K562 (cell line): ENCODE results near the gene ACOT9. TPM values are rescaled to one million over a fixed set of nuclear protein-coding genes. Genes with fewer than 3 reads are reported as not detected.

Experiments
- ATAC-seq: fragments of 200-7000 bp; cut with Tn5 transposase; 3 replicates; pipeline ENCODE4 v1.9.1; 2020; ENCODE audit warnings: moderate library complexity
- BruUV-seq: library from RNA; stranded (reverse); fragments of 400-500 nt; replicated peaks from 2 replicates; lab custom pipeline; 2021; lab: Mats Ljungman, UMichigan
- CTCF ChIA-PET: fragments of 300-600 bp; formaldehyde crosslinking; extraction: SDS; loops from one replicate; lab custom pipeline; 2021; ENCODE audit warnings: low intra/inter-chr PET ratio; lab: Yijun Ruan, JAX
- POLR2A ChIA-PET: fragments of 300-600, 350-650 bp; sonication (Branson Sonifier 250); formaldehyde crosslinking; extraction: SDS; loops from one replicate; lab custom pipeline; 2021; ENCODE audit warnings: antibody characterized with exemption, inconsistent platforms; lab: Yijun Ruan, JAX
- DNase-seq, 4 experiments: peaks; one replicate each; pipeline versions ENCODE4 v3.0.0 to v3.0.0-alpha.2; 2011 to 2018; ENCODE audit warnings: low spot score in 3 of 4, mixed read lengths in 3 of 4; ENCODE audit errors: extremely low read depth in 1 of 4
- FAIRE-seq: peaks from 2 replicates; lab custom pipeline; 2011; peaks lifted over from hg19 to GRCh38; lab: Jason Lieb, UNC
- H2AFZ ChIP-seq: 2 replicates; pipeline ENCODE4 v1.6.0; 2011; ENCODE audit warnings: low read depth, low read length, control low read depth, inconsistent platforms
- H3K27ac ChIP-seq: fragments of 200-600 bp; 3 replicates; pipeline ENCODE4 v1.8.0; 2011; ENCODE audit warnings: low read depth, mild to moderate bottlenecking, control low read depth, inconsistent platforms, low read length, moderate library complexity, mixed read lengths; ENCODE audit errors: extremely low read depth
- H3K27me3 ChIP-seq, 2 experiments: fragments of 300-600 bp in 1 of 2; 2 replicates in 1 of 2; 3 replicates in 1 of 2; pipeline versions ENCODE4 v1.6.0 to v1.8.0; 2011; ENCODE audit warnings: inconsistent platforms in 2 of 2, low read length in 2 of 2, mild to moderate bottlenecking in 1 of 2, mixed read lengths in 1 of 2, moderate library complexity in 1 of 2; ENCODE audit not compliant: control insufficient read depth in 2 of 2, insufficient read depth in 2 of 2
- H3K36me3 ChIP-seq: fragments of 300-600 bp; 3 replicates; pipeline ENCODE4 v1.8.0; 2011; ENCODE audit warnings: mild to moderate bottlenecking, low read length, inconsistent platforms; ENCODE audit not compliant: control insufficient read depth, insufficient read depth
- H3K4me1 ChIP-seq, 2 experiments: fragments of 200-600 bp in 1 of 2; replicated peaks in 1 of 2; 2 replicates in 1 of 2; 3 replicates in 1 of 2; pipeline versions ENCODE4 v1.5.1 to v1.8.0; 2011; ENCODE audit warnings: inconsistent platforms in 2 of 2, low read length in 2 of 2, mild to moderate bottlenecking in 1 of 2, mixed read lengths in 1 of 2, moderate library complexity in 1 of 2; ENCODE audit not compliant: control insufficient read depth in 2 of 2, insufficient read depth in 2 of 2
- H3K4me2 ChIP-seq: 2 replicates; pipeline ENCODE4 v1.6.1; 2011; ENCODE audit warnings: low read length, control low read depth, inconsistent platforms, mixed read lengths; ENCODE audit not compliant: insufficient read depth
- H3K4me3 ChIP-seq: fragments of 200-600 bp; sonication (generic), shearing (Covaris generic); 2 replicates; pipeline ENCODE4 v1.5.1; 2016; ENCODE audit warnings: control low read depth, inconsistent platforms
- H3K79me2 ChIP-seq: fragments of 200-600 bp; 3 replicates; pipeline ENCODE4 v1.8.0; 2011; ENCODE audit warnings: low read length, inconsistent platforms; ENCODE audit not compliant: control insufficient read depth, insufficient read depth
- H3K9ac ChIP-seq, 2 experiments: 2 replicates each; pipeline versions ENCODE4 v1.6.0 to v1.6.1; 2011; ENCODE audit warnings: low read depth in 2 of 2, low read length in 2 of 2, control low read depth in 1 of 2, inconsistent platforms in 1 of 2, mild to moderate bottlenecking in 1 of 2, mixed read lengths in 1 of 2; ENCODE audit not compliant: insufficient read depth in 1 of 2
- H3K9me1 ChIP-seq: one replicate; pipeline ENCODE4 v1.6.0; 2011; ENCODE audit warnings: inconsistent platforms, mild to moderate bottlenecking, low read length, moderate library complexity; ENCODE audit not compliant: control insufficient read depth, insufficient read depth
- H3K9me3 ChIP-seq: replicated peaks from 2 replicates; pipeline ENCODE4 v1.5.1; 2011; ENCODE audit warnings: low read depth, low read length, inconsistent platforms; ENCODE audit not compliant: control insufficient read depth, insufficient read depth
- H4K20me1 ChIP-seq: replicated peaks from 2 replicates; pipeline ENCODE4 v1.6.1; 2011; ENCODE audit warnings: low read length, inconsistent platforms, mixed read lengths; ENCODE audit not compliant: control insufficient read depth, insufficient read depth
- KAT2B ChIP-seq: IDR thresholded peaks from one replicate; pipeline ENCODE4 v1.6.1; 2012; ENCODE audit warnings: low read depth, mild to moderate bottlenecking, control low read depth, inconsistent platforms, low read length, moderate library complexity
- NFXL1 ChIP-seq: fragments of 450-650 bp; formaldehyde crosslinking; IDR thresholded peaks from 2 replicates; pipeline ENCODE4 v1.4.0; 2021; ENCODE audit warnings: mild to moderate bottlenecking
- RAD21 ChIP-seq, 2 experiments: fragments of 250-450 bp in 1 of 2; fragments of 450-650 bp in 1 of 2; sonication (Bioruptor Pico) in 1 of 2; formaldehyde crosslinking in 1 of 2; IDR thresholded peaks in 1 of 2; conservative IDR thresholded peaks in 1 of 2; 2 replicates each; pipeline versions ENCODE4 v1.4.0 to v1.8.0; 2020 to 2022; ENCODE audit warnings: mild to moderate bottlenecking in 2 of 2, moderate library complexity in 1 of 2
- SMARCA4 ChIP-seq: fragments of 450-650 bp; IDR thresholded peaks from 2 replicates; pipeline ENCODE4 v1.6.1; 2016
- TGIF2 ChIP-seq: sonication (generic); formaldehyde crosslinking; IDR thresholded peaks from 2 replicates; pipeline ENCODE4 v1.8.1; 2022; ENCODE audit warnings: mild to moderate bottlenecking, missing genetic modification reagents, moderate library complexity
- ZNF717 ChIP-seq: fragments of 250-450 bp; sonication (Bioruptor Pico); IDR thresholded peaks from 2 replicates; pipeline ENCODE4 v1.5.0; 2021
- ZZZ3 ChIP-seq: fragments of 450-650 bp; IDR thresholded peaks from 2 replicates; pipeline ENCODE4 v1.6.1; 2016; ENCODE audit warnings: antibody characterized with exemption, mild to moderate bottlenecking, moderate library complexity
- WGBS: fragments of 100-300 bp; shearing (Covaris generic); methylation state at CpG from one replicate; pipeline ENCODE4 v1.1.6; 2016; ENCODE audit warnings: low coverage, mixed read lengths; ENCODE audit not compliant: insufficient coverage; ENCODE audit errors: missing lambda C conversion rate; 5-methylcytosine and 5-hydroxymethylcytosine counted together
- in situ Hi-C: fragments of 300-500 bp; cut with MboI; formaldehyde crosslinking; loops from 4 replicates; pipeline ENCODE4 v1.15.0; 2018; ENCODE audit warnings: inconsistent platforms, mixed read lengths
- intact Hi-C: fragments of 100-400 bp; cut with micrococcal nuclease; formaldehyde crosslinking; loops from 2 replicates; pipeline ENCODE4 v1.14.2; 2022
- polyA plus RNA-seq, 8 experiments: library from polyadenylated mRNA; depleted of rRNA in 4 of 8; stranded (reverse) in 5 of 8; unstranded in 3 of 8; fragments of >200 nt; fragmentation: Nextera tagmentation in 2 of 8; fragmentation: Illumina TruSeq in 1 of 8; extraction: Ambion mirVana in 2 of 8; extraction: Trizol in 1 of 8; gene quantifications; 2 replicates each; pipeline versions ENCODE4 v1.2.1 to v1.2.3, GENCODE V29; 2011 to 2014; ENCODE audit warnings: inconsistent platforms in 1 of 8, missing spikeins in 1 of 8
- total RNA-seq, 7 experiments: library from RNA; depleted of rRNA in 6 of 7; stranded (reverse); fragments of >200 nt in 6 of 7; fragmentation: Illumina TruSeq in 2 of 7; extraction: Trizol in 2 of 7; gene quantifications; 2 replicates each; pipeline versions ENCODE4 v1.2.1 to v1.2.3, GENCODE V29; 2011 to 2021; ENCODE audit warnings: low replicate concordance in 1 of 7
- TF ChIP-seq, protein P1 (sequence below): fragments of 450-650 bp; IDR thresholded peaks from 2 replicates; pipeline ENCODE4 v1.6.1; 2017; ENCODE audit warnings: antibody characterized with exemption

The ACOT9 gene
- total and polyA plus RNA-seq, 9 of the 15 experiments (the other 6 are each of a cell fraction or from before 2014, with no cell fraction given) = 31.2 to 80.9 (median 45.3) TPM

DNA sequence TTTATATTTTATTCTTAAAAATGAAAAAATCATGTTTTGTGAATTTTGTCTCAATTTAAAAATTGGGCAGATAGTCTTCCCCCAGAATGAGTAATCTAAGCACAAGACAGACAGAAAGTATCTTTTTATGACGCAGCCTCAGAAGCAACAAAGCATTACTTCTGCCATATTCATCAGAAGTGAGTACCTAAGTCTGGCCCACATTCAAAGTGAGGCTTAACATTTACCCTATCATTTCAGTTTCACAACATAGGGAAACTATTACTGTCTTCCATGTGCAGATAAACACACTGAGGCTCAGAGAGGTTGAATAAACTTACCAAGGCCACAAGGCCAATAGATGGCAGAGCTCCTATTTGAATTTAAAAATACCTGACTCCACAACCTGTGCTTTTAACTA is 80.2 kb downstream of the ACOT9 start (continued):
- TF ChIP-seq, protein P1, sequence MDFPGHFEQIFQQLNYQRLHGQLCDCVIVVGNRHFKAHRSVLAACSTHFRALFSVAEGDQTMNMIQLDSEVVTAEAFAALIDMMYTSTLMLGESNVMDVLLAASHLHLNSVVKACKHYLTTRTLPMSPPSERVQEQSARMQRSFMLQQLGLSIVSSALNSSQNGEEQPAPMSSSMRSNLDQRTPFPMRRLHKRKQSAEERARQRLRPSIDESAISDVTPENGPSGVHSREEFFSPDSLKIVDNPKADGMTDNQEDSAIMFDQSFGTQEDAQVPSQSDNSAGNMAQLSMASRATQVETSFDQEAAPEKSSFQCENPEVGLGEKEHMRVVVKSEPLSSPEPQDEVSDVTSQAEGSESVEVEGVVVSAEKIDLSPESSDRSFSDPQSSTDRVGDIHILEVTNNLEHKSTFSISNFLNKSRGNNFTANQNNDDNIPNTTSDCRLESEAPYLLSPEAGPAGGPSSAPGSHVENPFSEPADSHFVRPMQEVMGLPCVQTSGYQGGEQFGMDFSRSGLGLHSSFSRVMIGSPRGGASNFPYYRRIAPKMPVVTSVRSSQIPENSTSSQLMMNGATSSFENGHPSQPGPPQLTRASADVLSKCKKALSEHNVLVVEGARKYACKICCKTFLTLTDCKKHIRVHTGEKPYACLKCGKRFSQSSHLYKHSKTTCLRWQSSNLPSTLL = no peak
- TF ChIP-seq ZNF717 = no peak
- TF ChIP-seq SMARCA4 = no peak
- no peak for TF ChIP-seq NFXL1 (CRISPR knock-in tag)

DNA sequence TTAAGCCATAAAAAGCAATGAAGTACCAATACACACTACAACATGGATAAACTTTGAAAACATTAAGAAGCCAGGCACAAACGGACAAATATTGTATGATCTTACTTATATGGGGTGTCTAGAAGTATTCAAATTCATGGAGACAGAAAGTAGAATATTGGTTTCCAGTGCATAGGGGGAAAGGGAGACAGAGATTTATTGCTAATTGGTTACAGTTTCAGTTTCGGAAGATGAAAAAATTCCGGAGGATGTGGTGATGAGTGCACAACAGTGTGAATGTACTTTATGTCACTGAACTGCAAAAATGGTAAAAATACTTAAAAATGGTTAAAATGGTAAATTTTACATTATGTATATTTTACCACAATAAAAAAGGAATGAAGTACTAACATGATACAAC is 80.9 kb downstream of the ACOT9 start:
- FAIRE-seq = no peak
- no peak for ATAC-seq
- no peaks in the 10 kb centered on the region for H4K20me1 ChIP-seq
- POLR2A ChIA-PET = no interaction called here
- H3K4me1 ChIP-seq = peaks cover 5 to 14% of the 10 kb centered on the region in 2 experiments; a peak in 4 of 5 replicates
- no peaks in the 10 kb centered on the region for H3K9me3 ChIP-seq
- in situ Hi-C loops = no loop called here
- TF ChIP-seq ZZZ3 (no peak), RAD21 (CRISPR knock-in tag; conservative IDR thresholded peaks at IDR 0.05 in 1 of 2, IDR thresholded peaks at IDR 0.05 in 1 of 2) (no peak), KAT2B (no peak), TGIF2 (CRISPR knock-in tag) (no peak)
- H3K27ac ChIP-seq = no peak overlapping the region
- H3K9ac ChIP-seq = no peak overlapping the region
- H2AFZ ChIP-seq = no peak overlapping the region
- no peak for DNase-seq
- CTCF ChIA-PET = no interaction called here
- no peak overlapping the region for H3K4me2 ChIP-seq
- no peaks in the 10 kb centered on the region for H3K36me3 ChIP-seq
- no TSS peak for BruUV-seq
- WGBS = 27% methylated on average over 3 of the region's 3 CpGs
- no peaks in the 10 kb centered on the region for H3K9me1 ChIP-seq
- H3K4me3 ChIP-seq = no peak overlapping the region
- intact Hi-C loops = no loop called here
- H3K79me2 ChIP-seq = no peaks in the 10 kb centered on the region
- H3K27me3 ChIP-seq = no peaks in the 10 kb centered on the region
